A673 (cell line): Measurements from ENCODE around the gene GOLGA8B.
"Not testable (repeated sequence)": the region's sequence is repeated elsewhere in the genome, so short reads cannot be mapped to it uniquely, and the experiment has no call there.

Experiments
- CTCF ChIP-seq: fragments of 300-800, 200-600 bp; sonication (generic); conservative IDR thresholded peaks from 2 replicates; pipeline ENCODE4 v1.5.1; 2017; ENCODE audit warnings: low read depth, mild to moderate bottlenecking, antibody characterized with exemption, low read length, moderate library complexity, mixed read lengths
- EZH2 ChIP-seq: fragments of 200-600 bp; sonication (generic); IDR thresholded peaks from 2 replicates; pipeline ENCODE4 v1.6.1; 2017; ENCODE audit warnings: borderline replicate concordance, low read depth, mild to moderate bottlenecking, mixed read lengths, antibody characterized with exemption, low read length; ENCODE audit not compliant: poor library complexity, severe bottlenecking

DNA sequence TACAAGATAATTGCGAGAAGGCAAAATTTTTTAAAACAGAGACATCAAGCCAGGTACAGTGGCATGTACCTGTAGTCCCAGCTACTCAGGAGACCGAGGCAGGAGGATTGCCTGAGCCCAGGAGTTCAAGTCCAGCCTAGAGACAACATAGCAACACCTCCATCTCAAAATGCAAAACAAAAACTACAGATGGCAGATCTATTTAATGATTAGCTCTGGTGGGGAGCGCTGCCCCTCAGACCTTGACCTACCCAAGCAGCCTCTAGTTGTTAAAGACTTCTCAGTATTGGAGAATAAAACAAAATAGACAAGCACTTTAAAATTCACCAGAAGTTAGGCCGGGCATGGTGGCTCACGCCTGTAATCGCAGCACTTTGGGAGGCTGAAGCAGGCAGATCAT, 10.5 kb downstream of the GOLGA8B start:
- not testable (repeated sequence) for TF ChIP-seq CTCF, EZH2
